Stimulated activated CD4-positive, alpha-beta T cell treated with anti-CD3 and anti-CD28 coated beads, Interleukin-15, amount 100 ng/mL, for 48 hours (primary cell): ENCODE data around the gene CLEC16A.

ENCODE experiments used
- DNase-seq, 2 donors: peaks; one replicate each; pipeline ENCODE4 v3.0.0-alpha.2; 2020; ENCODE audit warnings: low read depth in 2 of 2

Gene CLEC16A

GRCh38 chr16:11060364-11060763 lies 116.0 kb downstream of the CLEC16A start:
- no peak for DNase-seq

GRCh38 chr16:11060842-11061241 lies 116.5 kb downstream of the CLEC16A start:
- DNase-seq: no peak

GRCh38 chr16:11061629-11062270 lies 117.4 kb downstream of the CLEC16A start:
- DNase-seq: no peak

DNA sequence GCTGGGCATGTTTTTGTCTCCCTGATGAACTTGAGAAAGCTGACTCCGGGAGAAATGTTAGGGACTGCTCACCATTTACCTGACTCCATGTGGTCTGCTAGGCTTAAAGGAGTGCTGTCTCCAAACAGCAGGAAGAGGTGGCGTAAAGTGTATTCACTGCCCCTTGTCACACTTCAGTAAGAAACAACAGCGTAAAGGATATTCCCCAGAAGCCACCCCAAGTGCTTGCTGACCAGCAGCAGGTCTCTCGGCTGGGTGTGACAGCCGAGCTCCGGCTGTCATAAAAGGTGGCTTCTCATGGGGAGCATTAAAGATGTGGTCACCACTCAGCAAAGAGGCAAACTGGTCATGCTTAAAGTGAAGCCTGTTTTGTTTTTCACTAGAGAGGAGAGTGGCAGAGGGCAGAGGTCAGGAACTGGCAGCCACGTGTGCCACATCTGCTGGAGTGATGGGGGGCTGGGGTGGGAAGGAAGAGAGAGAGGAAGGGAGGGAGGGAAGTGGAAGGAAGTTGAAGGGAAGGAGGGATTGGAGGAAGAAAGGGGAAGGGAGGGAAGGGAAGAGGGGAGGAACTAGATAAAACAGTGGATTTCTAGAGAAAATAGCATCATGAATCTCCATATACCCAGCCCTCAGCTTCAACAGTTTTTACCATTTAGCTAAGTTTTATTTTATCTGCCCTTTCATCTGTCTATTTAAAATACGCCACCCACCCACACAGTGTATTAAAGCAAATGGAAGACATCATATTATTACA lies 119.3 kb downstream of the CLEC16A start:
- no peak for DNase-seq

- DNase-seq: no peak
Measured at GRCh38 chr16:11064202-11064540, 119.8 kb downstream of the CLEC16A start.

DNA sequence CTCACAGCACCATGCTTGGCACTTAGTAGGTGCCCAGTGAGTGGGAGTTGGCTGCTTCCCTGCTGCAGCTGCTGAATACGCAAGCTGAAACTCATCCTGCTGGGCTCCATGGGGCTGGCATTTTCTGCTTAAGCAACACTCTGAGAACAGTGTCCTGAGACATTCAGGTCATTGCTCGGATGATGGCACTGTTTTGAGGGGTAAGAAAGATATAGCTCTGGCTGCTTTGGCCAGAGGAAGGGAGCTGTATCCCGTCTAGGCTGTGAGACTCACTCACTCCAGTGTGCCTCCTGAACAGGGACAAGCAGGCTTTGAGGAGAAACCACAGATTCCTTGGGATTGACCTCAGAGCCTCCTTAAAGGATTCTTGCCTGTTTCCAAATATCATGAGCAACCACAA lies 120.5 kb downstream of the CLEC16A start:
- no peak for DNase-seq

- no peak for DNase-seq
Measured at GRCh38 chr16:11066261-11066870, 122.0 kb downstream of the CLEC16A start.

GRCh38 chr16:11067266-11067665 lies 122.9 kb downstream of the CLEC16A start:
- DNase-seq: no peak

- DNase-seq: no peak
Measured at GRCh38 chr16:11067697-11068141, 123.4 kb downstream of the CLEC16A start.

- DNase-seq: no peak
Measured at GRCh38 chr16:11071829-11072228, 127.5 kb downstream of the CLEC16A start.

DNA sequence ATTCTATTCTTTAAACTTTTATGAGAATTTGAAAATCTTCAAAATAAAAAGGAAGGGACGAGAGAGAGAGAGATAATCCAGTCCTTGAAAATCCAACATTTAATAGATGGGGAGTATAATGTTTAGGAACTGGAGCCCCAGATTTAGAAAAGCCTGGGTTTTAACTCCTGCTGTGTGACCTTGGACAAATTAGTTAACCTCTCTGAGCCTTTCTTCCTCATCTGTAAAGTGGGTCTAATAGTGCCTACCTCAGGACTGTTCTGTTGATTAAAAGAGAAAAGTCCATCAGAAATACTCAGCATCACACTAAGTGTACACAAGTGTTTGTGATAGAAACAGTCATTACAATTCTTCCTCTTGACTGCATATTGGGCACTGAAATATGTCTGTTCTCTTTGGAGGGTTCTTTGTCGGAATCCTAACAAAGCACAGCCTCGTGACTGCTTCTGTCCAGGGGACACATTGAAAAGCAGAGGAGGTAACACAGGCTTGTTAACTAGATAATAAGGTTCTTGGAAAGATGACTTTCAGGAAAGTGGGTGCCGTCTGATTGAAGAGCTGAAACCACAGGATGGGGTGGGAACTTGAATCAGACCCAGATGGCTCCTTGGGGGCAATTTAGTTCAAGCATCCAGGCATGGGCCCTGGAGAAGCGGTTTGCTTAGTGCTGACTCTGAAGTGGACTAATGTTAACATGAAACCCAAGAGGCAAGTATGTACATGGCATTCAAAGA lies 128.2 kb downstream of the CLEC16A start:
- DNase-seq: no peak

- no peak for DNase-seq
Measured at GRCh38 chr16:11073407-11073999, 129.1 kb downstream of the CLEC16A start.

DNA sequence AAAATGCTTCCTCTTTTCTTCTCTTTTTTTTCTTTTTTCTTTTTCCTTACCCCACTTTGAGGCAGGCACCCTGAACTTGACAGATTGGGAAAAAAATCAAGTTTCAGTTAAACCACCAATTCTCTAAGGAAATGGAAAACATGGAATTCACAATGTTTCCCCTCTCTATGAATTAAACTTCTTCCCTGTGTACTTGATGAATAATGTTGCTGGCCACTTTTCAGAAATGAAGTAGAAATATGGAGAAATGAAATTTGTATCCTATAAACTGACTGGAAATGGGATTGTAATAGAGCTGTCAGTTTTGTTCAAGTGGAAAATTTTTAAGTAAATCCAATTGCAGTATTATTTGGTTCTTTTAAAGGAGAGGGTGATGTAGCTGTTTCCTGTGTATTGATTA lies 129.8 kb downstream of the CLEC16A start:
- DNase-seq: no peak

- no peak for DNase-seq
Measured at GRCh38 chr16:11075163-11075562, 130.8 kb downstream of the CLEC16A start.

GRCh38 chr16:11076259-11077018 lies 132.1 kb downstream of the CLEC16A start:
- DNase-seq: peak; percentile 78 to 80

DNA sequence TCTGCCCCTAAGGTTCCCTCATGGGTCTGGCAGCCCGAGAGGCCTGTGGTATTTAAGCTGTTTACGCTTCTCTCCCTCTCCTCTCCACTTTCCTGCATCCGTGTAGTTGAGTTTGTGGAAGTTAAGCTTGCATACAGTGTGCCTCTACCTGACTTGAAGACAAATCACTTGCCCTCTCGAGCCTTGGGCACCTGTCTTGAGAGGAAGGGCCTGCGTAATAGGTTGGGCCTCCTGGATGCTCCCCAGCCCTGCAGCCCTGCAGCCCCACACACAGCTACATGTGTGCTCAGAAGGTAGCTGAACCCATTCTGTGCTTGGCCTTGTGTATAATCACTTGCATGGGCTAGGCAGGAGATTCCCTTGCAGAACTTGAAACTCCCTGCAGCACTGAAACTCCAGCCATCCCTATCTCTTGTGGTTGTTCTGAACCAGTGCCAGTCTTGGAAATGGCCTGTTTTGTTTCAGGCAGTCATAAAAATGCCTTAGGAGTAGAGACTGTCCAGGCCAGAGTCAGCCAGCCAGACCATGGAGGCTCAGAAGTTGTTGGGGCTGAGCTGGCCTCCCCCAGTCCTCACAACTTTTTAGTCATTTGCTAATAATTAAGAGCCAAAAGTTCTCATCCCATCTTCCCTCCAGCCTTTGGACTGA lies 134.6 kb downstream of the CLEC16A start:
- DNase-seq: no peak

DNA sequence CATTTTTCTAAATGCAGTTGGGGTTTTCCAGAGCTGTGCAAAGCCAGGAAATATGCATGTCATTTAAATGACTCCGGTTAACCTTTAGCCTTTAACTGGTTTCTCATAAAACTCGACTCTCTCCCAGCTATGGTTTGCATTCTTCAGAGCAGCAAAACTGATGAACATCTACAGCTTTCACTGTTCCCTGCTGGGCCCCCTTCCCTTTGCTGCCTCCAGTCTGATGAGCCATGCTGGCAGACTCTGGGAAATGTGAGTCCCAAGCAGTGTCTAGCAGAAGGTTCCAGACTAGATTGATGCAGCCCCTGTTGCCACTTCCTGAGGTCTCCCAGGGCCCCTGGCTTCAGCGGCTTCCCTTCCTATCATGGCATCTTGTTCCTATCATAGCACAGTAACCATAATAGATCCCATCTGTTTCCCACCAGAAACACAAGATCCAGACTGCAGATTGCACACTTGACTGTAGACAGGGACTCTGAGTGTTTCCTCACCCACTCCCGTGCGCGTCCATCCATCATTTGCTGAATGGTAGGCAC lies 135.4 kb downstream of the CLEC16A start:
- DNase-seq: no peak

DNA sequence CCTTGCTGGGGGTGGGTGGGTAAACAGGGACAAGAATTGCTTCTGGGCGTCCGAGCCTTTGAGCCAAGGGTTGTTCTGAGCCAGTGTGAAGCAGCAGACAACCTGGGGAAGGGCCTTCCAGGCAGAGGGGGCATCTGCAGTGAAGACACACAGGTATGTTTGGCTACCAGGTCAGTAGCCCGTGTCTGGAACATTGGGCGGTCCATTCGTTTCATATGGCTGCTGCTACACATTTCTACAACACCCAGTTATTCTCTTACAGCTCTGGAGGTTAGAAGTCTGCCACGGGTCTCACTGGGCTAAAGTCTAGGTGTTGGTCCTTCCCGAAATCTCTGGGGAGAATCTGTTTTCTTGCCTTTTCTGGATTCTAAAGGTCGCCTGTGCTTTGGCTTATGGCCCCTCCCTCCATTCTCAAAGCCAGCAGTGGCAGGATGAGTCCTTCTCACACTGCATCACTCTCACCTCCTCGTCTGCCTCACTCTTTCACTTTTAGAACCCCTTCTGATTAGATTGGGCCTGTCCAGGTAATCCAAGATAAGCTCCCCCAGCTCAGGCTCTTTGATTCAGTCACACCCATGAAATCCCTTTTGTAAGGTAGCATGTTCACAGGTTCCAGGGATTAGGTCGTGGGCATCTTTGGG lies 136.1 kb downstream of the CLEC16A start:
- DNase-seq: no peak

DNA sequence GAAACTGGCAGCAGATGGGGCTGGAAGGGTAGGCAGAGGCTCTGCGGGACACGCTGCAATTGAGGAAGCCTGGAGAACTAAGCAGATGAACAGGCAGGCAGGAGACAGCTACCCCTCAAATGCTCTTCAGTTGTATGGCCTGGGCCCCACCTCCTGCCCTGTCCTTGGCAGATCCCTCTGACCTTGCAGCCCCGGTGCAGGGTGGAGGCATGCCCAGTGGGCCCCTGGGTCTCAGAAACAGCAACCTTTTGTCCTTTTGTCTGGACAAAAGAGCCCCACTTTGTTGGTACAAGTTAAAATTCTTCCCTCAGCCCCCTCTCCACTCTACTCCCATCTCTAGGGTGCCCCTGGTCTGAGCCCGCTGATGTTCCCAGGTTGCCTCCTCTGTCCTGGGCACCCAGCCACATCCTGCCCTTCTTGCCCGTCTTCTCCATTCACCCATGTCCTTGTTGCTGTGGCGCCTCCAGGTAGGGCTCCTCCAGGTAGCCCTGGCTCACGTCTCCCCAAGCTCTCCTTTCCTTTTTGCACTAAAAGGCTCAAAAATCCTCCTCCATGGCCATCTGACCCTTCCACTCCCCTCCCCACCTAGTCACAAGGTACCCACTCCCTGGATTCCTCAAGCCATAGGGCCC lies 136.8 kb downstream of the CLEC16A start:
- DNase-seq: no peak
